NCI-H2029 (cell line): ENCODE measurements around the gene DDR2.

ENCODE experiments used
- DNase-seq: peaks from one replicate; lab custom pipeline; 2025; lab: John Stamatoyannopoulos, UW

The DDR2 gene

DNA sequence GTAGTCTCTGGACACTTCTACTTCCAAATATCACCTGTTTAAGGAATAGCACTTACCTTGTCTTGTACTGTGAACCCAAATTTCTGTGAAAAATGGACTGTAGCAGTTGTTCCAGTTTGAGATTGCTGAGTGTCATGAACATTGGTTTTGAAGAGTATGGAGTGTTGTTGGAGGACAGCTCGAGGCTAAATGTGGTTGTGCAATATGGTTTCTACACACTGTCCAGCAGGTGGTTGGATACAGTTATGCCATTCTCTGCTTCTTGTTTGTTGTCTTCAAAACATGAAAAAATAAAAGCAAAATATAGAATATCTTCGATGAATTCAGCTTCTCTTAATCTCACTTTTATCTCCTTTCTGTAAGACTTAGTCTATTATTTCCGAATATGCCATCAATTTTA is 67.1 kb downstream of the DDR2 start:
- DNase-seq, result no peak

DNA sequence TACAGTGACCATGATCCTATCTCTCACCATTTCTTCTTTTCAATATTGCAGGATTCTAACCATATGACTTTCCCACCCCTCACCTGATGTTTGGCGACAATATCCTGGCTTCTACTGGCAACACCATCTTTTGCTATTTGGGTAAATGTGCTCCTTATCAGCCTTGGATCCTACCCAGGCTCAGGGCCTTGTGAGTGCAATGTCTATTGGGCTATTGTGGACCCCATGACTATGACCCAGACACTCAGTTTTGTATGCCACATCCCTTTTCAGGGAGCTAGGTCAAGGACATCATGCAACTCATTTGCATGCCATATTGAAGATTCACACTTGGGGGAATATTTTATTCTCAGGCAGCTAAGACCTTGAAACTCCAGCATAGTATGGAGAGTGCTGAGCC is 67.9 kb downstream of the DDR2 start:
- no peak for DNase-seq

DNA sequence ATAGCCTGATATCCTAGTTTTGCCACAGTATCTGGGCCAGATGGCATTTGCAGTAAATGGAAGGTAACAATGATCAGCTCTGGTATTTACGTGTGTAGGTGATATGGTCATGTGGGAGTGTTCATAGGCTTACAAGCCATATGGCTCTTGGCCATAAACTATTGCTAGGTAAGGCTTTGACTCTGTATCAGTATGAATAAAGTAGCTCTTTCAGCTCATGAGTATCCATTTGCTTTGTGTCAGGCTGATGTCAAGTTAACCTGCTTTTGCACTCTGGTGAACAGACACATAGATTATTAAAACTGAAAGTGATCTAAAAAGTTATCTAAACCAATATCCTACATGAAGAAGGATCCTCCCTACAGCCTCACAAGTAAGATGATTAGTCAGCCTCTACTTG is 69.0 kb downstream of the DDR2 start:
- DNase-seq, result no peak

GRCh38 chr1:162702628-162703027 is 70.4 kb downstream of the DDR2 start:
- DNase-seq, result no peak

- DNase-seq, result no peak
These were observed 71.4 kb downstream of the DDR2 start for GRCh38 chr1:162703708-162704107.

DNA sequence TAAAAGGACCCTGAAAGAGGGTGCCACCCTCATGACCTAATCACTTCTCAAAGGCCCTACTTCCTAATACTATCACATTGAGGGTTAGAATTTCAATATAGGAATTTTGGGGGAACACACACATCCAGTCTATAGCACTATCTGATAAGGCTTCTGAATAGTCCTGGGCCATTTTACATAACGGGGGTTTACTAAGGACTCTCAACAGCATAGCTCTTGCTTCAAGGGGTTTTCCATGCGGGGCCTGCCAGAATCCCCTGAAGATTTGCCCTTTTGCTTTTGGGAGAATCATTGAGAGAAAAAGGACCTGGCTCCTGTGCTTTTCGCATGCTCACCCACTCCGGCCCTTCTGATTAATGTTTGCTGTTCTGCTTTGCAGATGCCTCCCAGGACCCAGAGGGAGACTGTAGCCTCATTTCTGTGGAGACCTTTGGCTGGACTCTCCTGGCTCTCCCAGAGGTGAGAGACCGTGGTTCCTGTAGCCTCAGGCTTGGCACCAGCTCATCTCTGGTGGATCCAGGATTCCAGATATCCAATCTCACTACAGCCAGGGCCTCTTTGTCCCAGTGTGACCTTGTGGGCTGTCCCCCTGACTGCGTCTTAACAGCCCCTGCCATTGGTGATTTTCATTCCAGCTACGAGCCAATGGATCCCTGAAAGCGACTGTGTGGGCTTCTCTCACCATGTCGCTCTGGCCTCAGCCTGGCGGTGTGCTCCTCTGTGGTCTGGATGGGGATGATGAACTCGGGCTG is 72.6 kb downstream of the DDR2 start:
- no peak for DNase-seq

- no peak for DNase-seq
These were observed 73.7 kb downstream of the DDR2 start for GRCh38 chr1:162706003-162706402.

DNA sequence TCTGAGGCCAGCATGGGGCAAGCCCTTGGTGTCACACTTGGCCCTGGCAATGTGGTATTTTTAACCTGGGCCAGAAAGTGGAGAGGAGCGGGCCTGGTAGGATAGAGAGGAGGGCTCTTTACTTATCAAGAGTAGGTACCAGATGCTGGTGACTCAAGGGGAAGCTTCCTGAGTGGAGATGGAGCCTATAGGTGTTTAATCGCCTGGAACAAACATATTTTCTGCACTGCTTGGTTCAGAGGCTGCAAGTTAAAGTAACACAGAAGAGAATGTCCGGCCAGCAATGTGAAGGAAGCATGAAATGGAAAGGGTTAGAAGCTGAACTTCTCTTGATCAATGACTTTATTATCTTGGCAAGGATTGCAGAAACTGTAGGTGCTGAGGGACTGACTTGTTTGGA is 74.3 kb downstream of the DDR2 start:
- DNase-seq, result no peak

DNA sequence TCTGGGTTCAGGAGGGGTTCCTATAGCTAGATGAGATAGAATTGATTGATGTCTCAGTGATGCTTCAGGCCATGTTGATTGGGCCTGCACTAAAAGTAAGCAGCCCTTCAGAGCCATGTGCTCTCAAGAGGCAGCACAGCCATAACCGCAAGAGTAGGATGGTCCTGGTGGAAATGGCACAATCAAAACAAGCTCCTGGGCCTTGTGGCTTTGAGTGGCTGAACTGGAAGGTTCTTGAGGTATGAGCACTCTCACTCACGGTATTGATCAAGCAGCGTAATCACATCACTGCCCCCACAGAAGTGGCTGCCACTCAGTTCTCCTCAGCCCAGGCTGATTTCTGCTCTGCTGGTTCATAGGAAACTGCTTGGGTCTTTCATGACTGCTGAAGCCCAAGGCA is 76.0 kb downstream of the DDR2 start:
- no peak for DNase-seq

DNA sequence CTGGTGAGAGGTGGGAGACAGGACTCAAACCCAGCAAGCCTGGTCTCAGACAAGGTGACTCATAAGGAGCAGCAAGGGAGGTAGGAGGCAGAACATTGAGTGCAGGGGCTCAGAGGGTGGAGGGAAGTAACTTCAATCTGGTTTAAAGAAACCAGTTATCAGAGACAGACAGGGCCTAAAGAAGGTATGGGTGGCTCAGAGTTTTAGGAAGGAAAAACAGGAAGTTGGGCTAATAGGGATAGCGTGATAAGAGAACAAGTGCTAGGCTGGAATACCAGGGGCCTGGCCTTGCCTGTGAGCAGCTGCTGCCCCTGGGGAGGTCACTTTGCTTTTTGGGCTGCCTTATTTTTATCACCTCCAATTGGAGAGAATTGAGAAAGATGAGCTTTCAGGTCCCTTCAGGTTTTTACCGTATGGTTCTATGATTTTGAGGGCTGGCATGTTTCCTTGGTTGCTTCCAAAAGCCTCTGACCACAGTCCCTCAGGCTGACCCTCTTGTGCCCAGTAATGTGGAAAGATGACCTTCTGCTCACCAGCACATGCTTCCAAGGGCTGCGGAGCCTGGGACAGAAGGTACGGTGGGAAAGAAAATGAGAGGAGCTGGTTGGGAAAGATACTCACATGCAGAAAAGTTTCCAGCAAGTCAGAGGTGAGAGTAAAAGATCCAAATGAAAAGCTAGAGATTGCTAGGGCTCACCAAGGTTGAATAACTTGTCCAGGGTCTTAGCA is 77.0 kb downstream of the DDR2 start:
- DNase-seq, result no peak

- DNase-seq, result no peak
These were observed 77.6 kb downstream of the DDR2 start for GRCh38 chr1:162709870-162710269.

- no peak for DNase-seq
These were observed 78.1 kb downstream of the DDR2 start for GRCh38 chr1:162710345-162710744.

DNA sequence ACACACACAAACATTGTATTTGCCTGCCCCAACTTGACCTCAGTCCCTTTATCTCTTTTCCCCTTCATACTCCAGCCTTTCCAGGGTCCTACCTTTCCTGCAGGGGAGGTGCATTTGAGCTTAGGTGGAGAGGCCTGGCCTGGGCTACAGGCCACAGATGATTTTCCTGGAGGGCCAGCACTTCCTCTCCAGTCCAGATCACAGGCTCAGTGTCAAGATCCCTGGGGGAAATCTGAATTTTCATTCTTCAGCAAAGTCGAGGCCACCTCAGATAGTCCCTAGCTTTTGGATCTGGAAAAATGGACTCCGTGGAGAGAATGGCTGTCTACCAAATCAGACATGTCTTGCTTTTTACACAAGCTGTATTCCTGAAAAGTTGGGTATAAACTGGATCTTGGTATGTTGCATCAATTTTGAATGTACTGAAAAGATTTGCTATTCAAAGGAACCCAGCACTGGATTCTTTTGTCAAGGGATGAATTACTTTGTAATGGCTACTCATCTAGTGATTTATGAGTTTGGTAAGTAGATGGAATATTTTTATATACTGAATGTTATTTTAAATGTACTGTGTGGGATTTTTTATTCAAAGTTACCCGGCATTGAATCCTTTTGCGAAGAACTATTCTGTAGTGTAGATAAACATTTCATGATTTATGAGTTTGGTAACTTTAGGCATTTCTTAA is 78.7 kb downstream of the DDR2 start:
- no peak for DNase-seq

DNA sequence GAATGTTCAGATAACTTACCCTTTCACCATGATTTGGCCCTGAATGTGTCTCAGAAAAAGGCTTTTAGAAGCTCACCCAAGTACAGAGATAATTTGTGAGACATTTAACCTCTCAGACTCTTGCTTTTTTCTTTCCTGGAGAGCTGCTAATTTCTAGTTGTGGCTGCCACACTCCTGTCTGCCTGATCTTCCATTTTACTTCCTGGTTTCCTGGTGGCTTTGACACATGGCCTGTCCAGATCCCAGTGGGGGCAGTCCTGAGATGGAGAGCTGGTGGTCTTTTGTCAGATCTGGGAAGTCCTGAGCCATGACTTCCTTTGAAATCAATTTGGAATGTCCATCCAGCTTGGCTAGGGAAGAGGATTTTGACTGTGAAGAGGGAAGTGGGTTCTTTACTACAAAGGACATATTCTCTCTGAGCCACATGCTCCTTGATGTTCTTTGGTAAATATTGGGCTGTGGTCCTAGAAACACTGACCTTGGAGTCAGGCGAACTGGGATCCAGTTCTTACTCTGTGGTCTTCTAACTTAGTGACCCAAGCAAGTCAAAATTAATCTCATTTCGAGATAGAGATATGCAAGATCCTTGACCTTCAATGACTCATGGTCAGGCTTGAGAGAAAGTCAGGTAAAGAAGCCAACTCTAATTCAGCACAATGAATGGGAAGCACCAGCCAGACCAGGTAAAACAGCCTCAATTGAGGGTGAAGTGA is 80.2 kb downstream of the DDR2 start:
- DNase-seq, result peak; percentile 39

DNA sequence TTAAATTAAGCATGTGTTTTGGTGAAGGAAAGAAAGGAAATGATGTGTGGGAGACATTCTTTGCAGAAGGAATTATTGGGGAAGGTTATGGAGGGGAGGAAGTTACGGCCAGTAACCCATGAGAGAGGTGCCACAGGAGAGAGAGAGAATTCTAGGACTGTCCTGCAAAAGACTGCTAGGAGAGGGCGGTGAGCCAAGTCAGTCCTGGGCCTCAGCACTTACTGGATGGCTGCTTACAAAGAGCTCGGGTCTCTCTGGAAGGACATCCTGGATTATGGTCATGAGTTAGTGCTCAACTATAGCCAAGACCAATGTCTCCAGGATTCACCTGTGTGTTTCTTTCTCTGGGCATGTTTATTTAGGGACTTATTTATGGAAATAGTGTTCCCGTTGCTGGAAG is 83.9 kb downstream of the DDR2 start:
- no peak for DNase-seq

GRCh38 chr1:162716552-162716951 is 84.3 kb downstream of the DDR2 start:
- no peak for DNase-seq

GRCh38 chr1:162717548-162718184 is 85.4 kb downstream of the DDR2 start:
- DNase-seq, result no peak

GRCh38 chr1:162719678-162720077 is 87.4 kb downstream of the DDR2 start:
- no peak for DNase-seq

DNA sequence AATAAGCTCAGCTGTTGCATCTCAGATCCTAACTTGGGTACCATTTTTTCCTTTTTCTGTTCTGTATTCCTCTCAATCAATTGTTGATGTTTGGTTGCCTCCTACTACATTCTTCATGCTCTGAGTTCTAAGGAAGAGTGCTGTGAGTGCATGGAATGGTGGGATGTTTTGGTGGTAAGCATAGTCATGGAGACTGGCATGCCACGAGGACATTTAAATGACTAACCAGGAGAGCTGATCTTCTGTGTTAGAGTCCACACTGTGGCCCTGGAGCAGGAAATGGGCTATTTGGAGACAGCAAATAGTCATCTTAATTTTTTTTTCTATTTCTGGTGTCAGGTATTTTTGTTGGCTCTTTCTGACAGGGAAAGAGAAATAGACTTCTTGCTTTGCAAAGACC is 88.7 kb downstream of the DDR2 start:
- DNase-seq, result no peak

- no peak for DNase-seq
These were observed 89.2 kb downstream of the DDR2 start for GRCh38 chr1:162721471-162721870.

DNA sequence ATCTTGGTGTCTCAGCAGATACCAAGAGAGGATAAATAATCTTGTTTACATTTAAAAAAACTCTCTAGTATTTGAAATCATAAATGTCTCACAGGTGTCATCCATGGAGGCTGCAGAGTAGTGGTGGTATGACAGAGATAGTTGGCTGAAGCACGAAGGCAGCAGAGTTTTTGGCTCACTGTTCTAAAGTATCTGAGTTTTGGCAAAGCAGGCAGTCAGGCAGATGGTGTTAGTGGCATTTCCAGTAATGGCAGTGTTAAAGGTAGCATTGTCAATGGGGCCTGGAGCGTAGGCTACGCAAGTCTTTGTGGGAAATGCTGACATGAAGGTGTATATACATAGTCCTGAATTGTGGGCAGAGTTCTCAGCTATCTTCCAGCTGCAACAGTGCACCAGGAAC is 89.8 kb downstream of the DDR2 start:
- DNase-seq, result no peak

DNA sequence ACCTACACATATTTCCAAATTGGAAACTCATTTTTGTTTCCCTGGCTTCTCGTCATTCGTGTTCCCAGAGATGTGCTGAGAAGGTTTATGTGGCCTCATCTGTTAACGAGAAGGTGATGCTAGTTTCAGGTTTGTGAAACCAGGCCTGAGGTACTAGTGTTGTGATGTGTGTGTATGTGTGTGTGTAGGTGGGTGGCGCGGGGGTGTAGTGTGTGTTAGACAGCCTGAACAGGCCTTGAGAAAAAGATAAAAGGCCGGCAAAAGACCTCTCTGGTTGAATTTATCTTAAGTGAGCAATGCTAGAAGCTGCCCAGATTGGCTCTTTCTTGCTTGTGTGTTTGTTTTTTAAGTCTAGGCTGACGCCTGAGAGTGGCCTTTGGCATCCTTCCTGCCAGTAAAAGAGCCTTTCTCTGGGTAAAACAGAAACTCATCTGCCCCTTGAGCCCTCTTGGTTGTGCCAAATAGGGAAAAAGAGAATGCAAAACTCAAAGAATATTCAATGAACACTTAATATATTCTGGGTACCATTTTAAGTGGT is 92.4 kb downstream of the DDR2 start:
- no peak for DNase-seq
